ENCODE results near the gene ZNF804A.

The ZNF804A gene

GRCh38 chr2:184558713-184559464 is 39.4 kb upstream of the ZNF804A start:
- ChIA-PET POLR2A (no interaction called here), CTCF (no interaction called here)
- no peak for TF ChIP-seq CTCF (IDR thresholded peaks at IDR 0.05; ENCODE audit: control extremely low read depth, extremely low read depth, low read depth, missing control alignments)
- no peak for DNase-seq (ENCODE audit: extremely low spot score)

- CTCF ChIA-PET: no interaction called here
- POLR2A ChIA-PET: no interaction called here
- DNase-seq (ENCODE audit: extremely low spot score): no peak
- no peak for TF ChIP-seq CTCF (IDR thresholded peaks at IDR 0.05; ENCODE audit: control extremely low read depth, extremely low read depth, low read depth, missing control alignments)
Measured at GRCh38 chr2:184560603-184561002, 37.7 kb upstream of the ZNF804A start.

- DNase-seq (ENCODE audit: extremely low spot score): no peak
- CTCF ChIA-PET: no interaction called here
- POLR2A ChIA-PET: no interaction called here
- no peak for TF ChIP-seq CTCF (IDR thresholded peaks at IDR 0.05; ENCODE audit: control extremely low read depth, extremely low read depth, low read depth, missing control alignments)
Measured at GRCh38 chr2:184562532-184562931, 35.8 kb upstream of the ZNF804A start.

- ChIA-PET CTCF (no interaction called here), POLR2A (no interaction called here)
- no peak for TF ChIP-seq CTCF (IDR thresholded peaks at IDR 0.05; ENCODE audit: control extremely low read depth, extremely low read depth, low read depth, missing control alignments)
- DNase-seq (ENCODE audit: extremely low spot score): no peak
Measured at GRCh38 chr2:184564092-184564491, 34.2 kb upstream of the ZNF804A start.

GRCh38 chr2:184566716-184567115 is 31.6 kb upstream of the ZNF804A start:
- POLR2A ChIA-PET: no interaction called here
- DNase-seq (ENCODE audit: extremely low spot score): no peak
- CTCF ChIA-PET: no interaction called here
- TF ChIP-seq CTCF (IDR thresholded peaks at IDR 0.05; ENCODE audit: control extremely low read depth, extremely low read depth, low read depth, missing control alignments): no peak

- ChIA-PET POLR2A (no interaction called here), CTCF (interaction anchor here (0.8 to 1.6 kb wide), 2 partner anchors 8 to 9 kb away, joined by 3 to 4 read pairs; no protein-coding TSS in a partner anchor)
- TF ChIP-seq CTCF (IDR thresholded peaks at IDR 0.05; ENCODE audit: control extremely low read depth, extremely low read depth, low read depth, missing control alignments): no peak
- DNase-seq (ENCODE audit: extremely low spot score): no peak
Measured at GRCh38 chr2:184577056-184577455, 21.3 kb upstream of the ZNF804A start.
